Left lung (tissue), 10 donors: Measurements from ENCODE around the gene FCER1G. TPM values are rescaled to one million over a fixed set of nuclear protein-coding genes. Genes with fewer than 3 reads are reported as not detected.
"Not testable (repeated sequence)": the region's sequence is repeated elsewhere in the genome, so short reads cannot be mapped to it uniquely, and the experiment has no call there.

Experiments used
- ATAC-seq: fragments of 200-7000 bp; cut with Tn5 transposase; one replicate; pipeline ENCODE4 v1.9.1; 2020; ENCODE audit warnings: moderate library complexity
- DNase-seq, 4 donors: peaks; one replicate each; pipeline ENCODE4 v3.0.0-alpha.2; 2013 to 2020
- H3K27ac ChIP-seq, 2 donors: fragments of 200-600 bp; sonication (generic) in 1 of 2; one replicate each; pipeline versions ENCODE4 v1.5.0 to v1.8.0; 2020 to 2021
- H3K27me3 ChIP-seq, 2 donors: fragments of 200-600 bp; sonication (generic) in 1 of 2; one replicate each; pipeline versions ENCODE4 v1.5.0 to v1.8.0; 2020 to 2021
- H3K36me3 ChIP-seq, 2 donors: fragments of 200-600 bp; sonication (generic) in 1 of 2; one replicate each; pipeline versions ENCODE4 v1.5.0 to v1.8.0; 2020 to 2021
- H3K4me1 ChIP-seq, 2 donors: fragments of 200-600 bp; one replicate each; pipeline ENCODE4 v1.8.0; 2021
- H3K4me3 ChIP-seq, 2 donors: fragments of 200-600 bp; sonication (generic) in 1 of 2; one replicate each; pipeline versions ENCODE4 v1.5.0 to v1.8.0; 2020 to 2021; ENCODE audit warnings: mild to moderate bottlenecking in 1 of 2
- H3K9me3 ChIP-seq, 2 donors: fragments of 200-600 bp; sonication (generic) in 1 of 2; one replicate each; pipeline versions ENCODE4 v1.5.0 to v1.8.0; 2020 to 2021
- CTCF ChIP-seq, 2 donors: fragments of 200-600 bp; sonication (generic) in 1 of 2; IDR thresholded peaks; one replicate each; pipeline versions ENCODE4 v1.5.0 to v1.8.0; 2021; ENCODE audit warnings: antibody characterized with exemption in 2 of 2
- intact Hi-C, 2 donors: fragments of 100-400 bp; cut with DNase I; formaldehyde crosslinking; loops; one replicate each; pipeline versions ENCODE4 v1.11.2 to v1.14.2; 2022
- polyA plus RNA-seq, 6 donors: library from polyadenylated mRNA; unstranded; fragments of 120-200 nt; gene quantifications; one replicate each; pipeline ENCODE4 v1.2.1, GENCODE V29; 2013; ENCODE audit not compliant: insufficient read length in 6 of 6
- total RNA-seq, 2 donors: library from RNA; stranded (reverse); fragmentation: NEBNext Ultra II Directional; extraction: Animal tissue kit (Norgen Biotek cat#: 25700); gene quantifications; one replicate each; pipeline ENCODE4 v1.2.1, GENCODE V29; 2021
- donor health status: DM: no; HTN: yes; CAD: no.
- donor health status: DM: no; HTN: no; CAD: no.

Gene FCER1G
- total and polyA plus RNA-seq, 8 donors = 14.6 to 329 (median 16.5) TPM

GRCh38 chr1:161244888-161245287 lies 29.8 kb downstream of the FCER1G start:
- H3K4me3 ChIP-seq = no peak overlapping the region
- no peaks in the 10 kb centered on the region for H3K9me3 ChIP-seq
- H3K27me3 ChIP-seq = no peaks in the 10 kb centered on the region
- no peak for TF ChIP-seq CTCF (IDR thresholded peaks at IDR 0.05)
- H3K36me3 ChIP-seq = no peaks in the 10 kb centered on the region
- DNase-seq = no peak
- intact Hi-C loops = no loop called here
- H3K4me1 ChIP-seq = no peaks in the 10 kb centered on the region
- ATAC-seq = no peak
- H3K27ac ChIP-seq = no peak overlapping the region

GRCh38 chr1:161250100-161250499 lies 35.0 kb downstream of the FCER1G start:
- not testable (repeated sequence) for ATAC-seq

GRCh38 chr1:161250829-161251228 lies 35.7 kb downstream of the FCER1G start:
- DNase-seq (no peak), ATAC-seq (no peak)
- H3K9me3 ChIP-seq = peaks cover 0 to 5% of the 10 kb centered on the region in 2 donors
- H3K27ac ChIP-seq = no peak overlapping the region
- intact Hi-C loops = no loop called here
- no peak for TF ChIP-seq CTCF (IDR thresholded peaks at IDR 0.05)
- no peaks in the 10 kb centered on the region for H3K4me1 ChIP-seq
- no peaks in the 10 kb centered on the region for H3K36me3 ChIP-seq
- H3K4me3 ChIP-seq = no peak overlapping the region
- no peaks in the 10 kb centered on the region for H3K27me3 ChIP-seq

More at GRCh38 chr1:161250100-161250499, 35.0 kb downstream of the FCER1G start:
- intact Hi-C loops, H3K27me3 ChIP-seq, H3K4me1 ChIP-seq, H3K4me3 ChIP-seq, H3K36me3 ChIP-seq, H3K27ac ChIP-seq, H3K9me3 ChIP-seq, DNase-seq: not testable (repeated sequence)

GRCh38 chr1:161251579-161251978 lies 36.5 kb downstream of the FCER1G start:
- no peak for TF ChIP-seq CTCF (IDR thresholded peaks at IDR 0.05)
- no peaks in the 10 kb centered on the region for H3K36me3 ChIP-seq
- no peak for ATAC-seq
- no peak overlapping the region for H3K27ac ChIP-seq
- DNase-seq = no peak
- H3K4me1 ChIP-seq = no peaks in the 10 kb centered on the region
- intact Hi-C loops = no loop called here
- no peak overlapping the region for H3K4me3 ChIP-seq
- H3K27me3 ChIP-seq = no peaks in the 10 kb centered on the region
- peaks cover 0 to 12% of the 10 kb centered on the region in 2 donors for H3K9me3 ChIP-seq

GRCh38 chr1:161255302-161255701 lies 40.2 kb downstream of the FCER1G start:
- peaks cover 0 to 19% of the 10 kb centered on the region in 2 donors for H3K9me3 ChIP-seq
- peak; percentile 38 for ATAC-seq
- H3K4me1 ChIP-seq, H3K36me3 ChIP-seq, H3K27ac ChIP-seq, DNase-seq, intact Hi-C loops, H3K4me3 ChIP-seq: not testable (repeated sequence)
- peaks cover 18 to 34% of the 10 kb centered on the region in 2 donors for H3K27me3 ChIP-seq

- H3K9me3 ChIP-seq = peaks cover 0 to 18% of the 10 kb centered on the region in 2 donors
- H3K27ac ChIP-seq, intact Hi-C loops, ATAC-seq, H3K4me1 ChIP-seq, DNase-seq, H3K4me3 ChIP-seq, H3K36me3 ChIP-seq: not testable (repeated sequence)
- peaks cover 18 to 41% of the 10 kb centered on the region in 2 donors for H3K27me3 ChIP-seq
Observed at GRCh38 chr1:161255955-161256520, 40.9 kb downstream of the FCER1G start.

GRCh38 chr1:161257109-161257508 lies 42.0 kb downstream of the FCER1G start:
- H3K4me1 ChIP-seq, H3K27ac ChIP-seq, intact Hi-C loops, DNase-seq, H3K36me3 ChIP-seq, ATAC-seq, H3K4me3 ChIP-seq: not testable (repeated sequence)
- Histone ChIP-seq H3K27me3 (peaks cover 18 to 52% of the 10 kb centered on the region in 2 donors), H3K9me3 (peaks cover 0 to 18% of the 10 kb centered on the region in 2 donors)
